ENCODE data around the gene CDCA8.

The CDCA8 gene

DNA sequence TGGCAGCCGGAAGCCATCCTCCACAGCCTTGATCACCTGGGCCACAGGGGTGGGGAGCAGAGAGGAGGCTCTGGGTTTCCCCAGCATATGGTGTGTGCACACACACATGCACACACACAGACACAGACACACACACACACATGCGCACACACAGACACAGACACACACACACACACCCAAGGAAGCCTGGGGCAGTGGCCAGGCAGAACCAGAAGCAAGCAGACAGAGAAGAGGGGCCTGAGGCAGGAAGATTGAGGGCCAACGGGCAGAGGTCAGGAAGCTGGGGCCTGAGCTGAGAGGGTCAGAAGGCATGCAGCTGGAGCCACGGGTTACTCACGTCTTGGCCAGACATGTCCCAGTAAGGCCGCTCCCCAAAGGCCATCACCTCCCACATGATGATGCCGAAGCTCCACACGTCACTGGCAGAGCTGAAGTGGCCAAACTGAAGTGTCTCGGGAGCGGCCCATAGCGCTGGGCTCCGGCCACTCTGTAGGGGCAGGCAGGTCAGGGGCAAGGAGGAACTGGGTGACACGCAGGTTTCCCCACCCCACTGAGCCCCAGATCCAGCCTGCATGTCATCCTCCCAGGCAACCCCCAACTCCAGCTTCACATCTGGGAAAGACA is 27.4 kb downstream of the CDCA8 start:
- no peak for DNase-seq (ENCODE audit: low read depth)
- no peak for TF ChIP-seq CTCF (IDR thresholded peaks at IDR 0.05; ENCODE audit: insufficient read depth, low read depth, low read length, missing control alignments)
- H3K4me3 ChIP-seq (ENCODE audit: low read depth, low read length): no peak overlapping the region

DNA sequence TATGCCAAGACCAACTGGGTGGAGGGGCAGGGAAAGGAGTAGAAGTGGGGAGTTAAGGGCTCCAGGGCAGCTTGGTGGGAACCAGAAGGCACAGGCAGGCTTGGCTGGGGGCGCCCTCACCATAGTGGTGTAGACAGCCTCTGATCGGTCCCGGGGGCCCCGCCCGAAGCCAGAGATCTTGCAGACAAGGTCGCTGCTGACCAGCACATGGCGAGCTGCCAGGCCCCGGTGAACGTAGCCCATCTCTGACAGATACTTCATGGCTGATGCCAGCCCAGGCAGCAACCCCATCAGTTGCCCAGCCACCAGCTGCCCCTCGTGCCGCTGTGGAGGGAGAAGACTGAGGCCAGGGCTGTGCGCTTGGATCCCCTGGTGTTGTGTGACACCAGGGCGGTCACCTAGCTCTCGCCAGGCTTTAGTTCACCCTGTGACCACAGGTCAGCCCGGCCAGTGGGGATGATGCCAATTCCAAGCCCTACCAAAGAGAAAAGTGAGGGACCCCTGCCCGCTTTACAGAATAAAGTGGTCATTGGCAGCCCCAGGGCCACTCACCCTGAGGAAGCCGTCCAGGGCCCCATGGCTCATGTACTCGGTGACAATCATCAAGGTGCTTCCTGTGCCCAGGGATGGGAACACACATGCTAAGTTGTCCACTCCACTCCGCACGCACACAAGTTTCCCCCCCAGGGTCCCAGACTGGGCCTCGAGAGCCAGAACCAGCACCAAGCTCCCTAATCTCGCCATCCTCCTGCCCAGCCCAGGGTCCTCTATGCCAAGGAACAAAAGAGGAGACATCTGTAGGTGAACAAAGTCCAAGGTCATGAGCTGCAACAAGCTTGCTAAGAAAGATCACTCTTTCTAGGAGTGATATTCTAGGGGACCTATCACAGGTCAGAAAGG is 28.2 kb downstream of the CDCA8 start:
- no peak overlapping the region for H3K4me3 ChIP-seq (ENCODE audit: low read depth, low read length)
- no peak for TF ChIP-seq CTCF (IDR thresholded peaks at IDR 0.05; ENCODE audit: insufficient read depth, low read depth, low read length, missing control alignments)
- DNase-seq (ENCODE audit: low read depth): no peak

GRCh38 chr1:37721565-37721964 is 29.2 kb downstream of the CDCA8 start:
- no peak for DNase-seq (ENCODE audit: low read depth)
- no peak overlapping the region for H3K4me3 ChIP-seq (ENCODE audit: low read depth, low read length)
- TF ChIP-seq CTCF (IDR thresholded peaks at IDR 0.05; ENCODE audit: insufficient read depth, low read depth, low read length, missing control alignments): no peak

DNA sequence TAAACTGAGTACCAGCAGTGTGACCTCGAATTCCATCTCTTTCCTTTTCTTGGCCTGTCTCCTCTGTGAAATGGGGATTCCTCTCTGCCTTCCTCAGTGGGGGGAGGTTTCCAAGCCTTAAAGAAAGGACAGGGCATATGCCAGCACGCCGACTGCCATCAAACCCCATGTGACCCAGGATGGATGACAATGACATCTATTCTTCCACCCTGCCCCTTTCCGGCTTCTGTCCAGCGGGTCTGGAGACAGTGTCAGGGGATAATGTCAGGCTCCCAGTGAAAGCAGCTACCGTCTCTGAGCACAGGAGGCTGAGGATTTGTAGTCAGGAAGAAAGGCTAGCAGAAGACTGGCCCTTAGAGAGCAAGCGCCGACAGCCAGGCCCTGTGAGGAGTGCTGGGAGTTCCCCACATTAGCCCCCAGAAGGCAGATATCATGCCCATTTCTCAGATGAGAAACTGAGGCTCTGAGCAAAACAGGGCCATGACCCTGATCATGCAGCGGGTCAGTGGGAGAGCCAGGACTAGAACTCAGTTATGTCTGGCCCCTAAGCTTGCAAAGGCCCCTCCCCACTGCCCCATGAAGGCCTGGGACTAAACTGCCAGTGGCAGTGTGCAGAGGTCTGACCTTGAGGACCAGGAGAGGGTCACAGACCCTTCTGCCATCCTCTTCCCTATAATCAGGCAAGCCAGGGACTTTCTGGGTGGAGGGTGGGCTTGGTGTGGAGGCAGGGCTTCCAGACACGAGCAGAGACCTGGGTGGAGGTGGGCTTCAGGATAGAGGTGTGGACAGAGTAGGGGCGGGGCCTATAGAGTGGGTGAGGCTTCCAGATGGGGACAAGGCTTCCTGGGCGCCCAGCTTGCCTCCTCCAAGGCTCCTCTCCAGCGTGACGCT is 30.1 kb downstream of the CDCA8 start:
- no peak for TF ChIP-seq CTCF (IDR thresholded peaks at IDR 0.05; ENCODE audit: insufficient read depth, low read depth, low read length, missing control alignments)
- H3K4me3 ChIP-seq (ENCODE audit: low read depth, low read length): no peak overlapping the region
- no peak for DNase-seq (ENCODE audit: low read depth)

DNA sequence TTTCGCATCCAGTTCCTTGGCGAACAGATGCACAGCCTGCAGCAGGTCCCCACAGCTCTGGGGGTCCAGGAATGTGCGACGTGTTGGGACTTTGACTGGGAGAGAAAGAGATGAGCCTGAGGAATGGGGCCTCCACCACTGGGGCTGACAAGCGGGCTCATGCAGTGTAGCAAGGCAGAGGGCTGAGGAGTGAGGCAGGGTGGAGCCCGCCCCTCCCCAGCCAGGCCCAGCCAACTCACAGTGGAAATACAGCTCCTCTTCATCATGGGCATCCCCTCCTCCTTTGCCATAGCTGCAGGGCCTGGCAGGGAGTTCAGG is 30.7 kb downstream of the CDCA8 start:
- DNase-seq (ENCODE audit: low read depth): no peak
- TF ChIP-seq CTCF (IDR thresholded peaks at IDR 0.05; ENCODE audit: insufficient read depth, low read depth, low read length, missing control alignments): no peak
- no peak overlapping the region for H3K4me3 ChIP-seq (ENCODE audit: low read depth, low read length)

DNA sequence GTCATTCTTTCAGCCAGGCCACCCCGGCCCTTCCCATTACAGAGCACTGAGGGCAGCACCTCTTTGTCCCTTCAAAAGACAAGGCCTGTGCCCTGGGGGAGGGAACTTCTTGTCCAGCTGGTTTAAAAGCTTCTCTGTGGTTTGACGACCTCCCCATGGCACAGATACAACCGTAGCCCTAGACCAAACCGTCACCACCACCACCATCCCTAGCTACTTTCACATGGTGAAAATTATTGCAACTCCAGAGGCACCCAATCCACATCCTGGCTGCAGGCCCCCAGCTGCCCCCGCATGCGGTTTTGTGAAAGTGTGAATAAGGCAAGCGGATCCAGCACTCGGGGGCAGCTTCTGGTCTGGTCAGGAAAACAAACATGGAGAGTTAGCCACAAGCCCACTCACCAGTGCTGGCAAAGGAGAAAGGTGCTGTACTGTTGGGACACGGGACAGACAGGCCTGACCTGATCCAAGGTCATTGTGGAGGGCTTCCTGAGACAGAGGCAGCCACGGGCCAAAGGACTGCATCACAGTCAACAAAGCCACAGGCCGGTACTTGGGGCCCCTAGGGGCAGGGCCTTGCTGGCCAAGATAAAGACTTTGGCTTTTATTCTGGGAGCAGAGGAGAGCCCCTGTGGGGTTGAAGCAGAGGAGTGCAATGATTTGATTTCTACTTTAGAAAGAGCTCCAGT is 31.2 kb downstream of the CDCA8 start:
- no peak for DNase-seq (ENCODE audit: low read depth)
- H3K4me3 ChIP-seq (ENCODE audit: low read depth, low read length): no peak overlapping the region
- no peak for TF ChIP-seq CTCF (IDR thresholded peaks at IDR 0.05; ENCODE audit: insufficient read depth, low read depth, low read length, missing control alignments)

All from GM12865 (cell line).